HEK293 (cell line): ENCODE measurements around the gene GRAMD1B.

Experiments
- CTCF ChIA-PET: fragments of 350-600 bp; formaldehyde crosslinking; extraction: SDS; loops from one replicate; lab custom pipeline; 2021; ENCODE audit warnings: antibody characterized with exemption; lab: Yijun Ruan, JAX
- POLR2A ChIA-PET: fragments of 300-600 bp; formaldehyde crosslinking; extraction: SDS; loops from one replicate; lab custom pipeline; 2020; ENCODE audit warnings: antibody characterized with exemption, inconsistent platforms; lab: Yijun Ruan, JAX
- H3K27ac ChIP-seq: fragments of 200-500 bp; sonication (Bioruptor generic); 2 replicates; pipeline ENCODE4 v1.5.1; 2014; ENCODE audit warnings: low read depth, low read length, control low read depth, inconsistent platforms; ENCODE audit errors: extremely low read depth
- H3K36me3 ChIP-seq, 2 experiments: fragments of 200-500 bp in 1 of 2; sonication (Bioruptor generic) in 1 of 2; 1 replicate in 1 of 2; 2 replicates in 1 of 2; pipeline ENCODE4 v1.5.1; 2014 to 2017; ENCODE audit warnings: inconsistent platforms in 2 of 2, low read length in 2 of 2; ENCODE audit not compliant: control insufficient read depth in 2 of 2, insufficient read depth in 1 of 2
- H3K4me1 ChIP-seq: fragments of 200-500 bp; sonication (Bioruptor generic); 2 replicates; pipeline ENCODE4 v1.5.1; 2014; ENCODE audit warnings: mild to moderate bottlenecking, low read length, inconsistent platforms; ENCODE audit not compliant: control insufficient read depth, insufficient read depth
- H3K4me3 ChIP-seq: 2 replicates; pipeline ENCODE4 v1.5.1; 2011; ENCODE audit warnings: low read depth, mild to moderate bottlenecking, control low read depth, low read length, moderate library complexity
- H3K9me3 ChIP-seq: fragments of 200-500 bp; sonication (Bioruptor generic); 2 replicates; pipeline ENCODE4 v1.5.1; 2014; ENCODE audit warnings: low read depth, low read length, inconsistent platforms; ENCODE audit not compliant: control insufficient read depth, insufficient read depth
- GLIS1 ChIP-seq: fragments of 450-650 bp; formaldehyde crosslinking; IDR thresholded peaks from 2 replicates; pipeline ENCODE4 v1.5.1; 2016; ENCODE audit warnings: missing biosample characterization, missing genetic modification characterization
- KLF17 ChIP-seq: fragments of 450-650 bp; formaldehyde crosslinking; IDR thresholded peaks from 2 replicates; pipeline ENCODE4 v1.5.1; 2016; ENCODE audit warnings: missing biosample characterization, missing genetic modification characterization
- KLF8 ChIP-seq: fragments of 450-650 bp; formaldehyde crosslinking; IDR thresholded peaks from 2 replicates; pipeline ENCODE4 v1.5.1; 2016; ENCODE audit warnings: missing biosample characterization, missing genetic modification characterization
- ZBTB17 ChIP-seq: fragments of 450-650 bp; formaldehyde crosslinking; IDR thresholded peaks from 2 replicates; pipeline ENCODE4 v1.5.1; 2016; ENCODE audit warnings: missing biosample characterization, missing genetic modification characterization
- ZBTB6 ChIP-seq: fragments of 450-650 bp; formaldehyde crosslinking; IDR thresholded peaks from 2 replicates; pipeline ENCODE4 v1.5.1; 2017; ENCODE audit warnings: missing biosample characterization, missing genetic modification characterization
- ZFHX2 ChIP-seq: fragments of 450-650 bp; formaldehyde crosslinking; conservative IDR thresholded peaks from 2 replicates; pipeline ENCODE4 v1.5.1; 2016; ENCODE audit warnings: missing biosample characterization, missing genetic modification characterization
- ZNF140 ChIP-seq: fragments of 450-650 bp; formaldehyde crosslinking; IDR thresholded peaks from 2 replicates; pipeline ENCODE4 v1.5.1; 2016; ENCODE audit warnings: missing biosample characterization, missing genetic modification characterization
- ZNF146 ChIP-seq: fragments of 450-650 bp; formaldehyde crosslinking; IDR thresholded peaks from 2 replicates; pipeline ENCODE4 v1.5.1; 2016; ENCODE audit warnings: missing biosample characterization, missing genetic modification characterization
- ZNF214 ChIP-seq: fragments of 450-650 bp; formaldehyde crosslinking; IDR thresholded peaks from 2 replicates; pipeline ENCODE4 v1.5.1; 2017; ENCODE audit warnings: missing biosample characterization, mild to moderate bottlenecking, missing genetic modification characterization, borderline replicate concordance
- ZNF223 ChIP-seq: fragments of 450-650 bp; formaldehyde crosslinking; IDR thresholded peaks from 2 replicates; pipeline ENCODE4 v1.5.1; 2016; ENCODE audit warnings: missing biosample characterization, missing genetic modification characterization
- ZNF266 ChIP-seq: fragments of 450-650 bp; formaldehyde crosslinking; IDR thresholded peaks from 2 replicates; pipeline ENCODE4 v1.5.1; 2016; ENCODE audit warnings: missing biosample characterization, missing genetic modification characterization, low read depth
- ZNF341 ChIP-seq: fragments of 450-650 bp; formaldehyde crosslinking; IDR thresholded peaks from 2 replicates; pipeline ENCODE4; 2016; ENCODE audit warnings: low read depth, missing biosample characterization, missing genetic modification characterization
- ZNF350 ChIP-seq: fragments of 450-650 bp; formaldehyde crosslinking; IDR thresholded peaks from 2 replicates; pipeline ENCODE4 v1.5.0; 2017; ENCODE audit warnings: missing biosample characterization, mild to moderate bottlenecking, missing genetic modification characterization
- ZNF510 ChIP-seq: fragments of 450-650 bp; formaldehyde crosslinking; IDR thresholded peaks from 2 replicates; pipeline ENCODE4 v1.5.1; 2018; ENCODE audit warnings: mild to moderate bottlenecking, missing genetic modification characterization, missing biosample characterization; ENCODE audit not compliant: insufficient replicate concordance
- ZNF558 ChIP-seq: fragments of 450-650 bp; formaldehyde crosslinking; IDR thresholded peaks from 2 replicates; pipeline ENCODE4 v1.5.1; 2016; ENCODE audit warnings: missing biosample characterization, missing genetic modification characterization
- ZNF580 ChIP-seq: fragments of 450-650 bp; formaldehyde crosslinking; IDR thresholded peaks from 2 replicates; pipeline ENCODE4 v1.5.1; 2016; ENCODE audit warnings: missing biosample characterization, missing genetic modification characterization
- ZNF629 ChIP-seq: fragments of 450-650 bp; formaldehyde crosslinking; IDR thresholded peaks from 2 replicates; pipeline ENCODE4 v1.5.1; 2017; ENCODE audit warnings: missing biosample characterization, missing genetic modification characterization
- ZNF785 ChIP-seq: fragments of 450-650 bp; formaldehyde crosslinking; IDR thresholded peaks from 2 replicates; pipeline ENCODE4 v1.5.1; 2016; ENCODE audit warnings: missing biosample characterization, missing genetic modification characterization
- ZXDB ChIP-seq: fragments of 450-650 bp; formaldehyde crosslinking; IDR thresholded peaks from 2 replicates; pipeline ENCODE4 v1.5.1; 2016; ENCODE audit warnings: missing biosample characterization, missing genetic modification characterization
- TF ChIP-seq, protein P1 (sequence below): fragments of 450-650 bp; formaldehyde crosslinking; IDR thresholded peaks from 2 replicates; pipeline ENCODE4 v1.5.1; 2017; ENCODE audit warnings: missing biosample characterization, missing genetic modification characterization
- TF ChIP-seq, protein P2 (sequence below): fragments of 450-650 bp; IDR thresholded peaks from 2 replicates; pipeline ENCODE4 v1.5.1; 2018; ENCODE audit warnings: missing biosample characterization, mild to moderate bottlenecking, missing genetic modification characterization

Gene GRAMD1B

GRCh38 chr11:123505546-123506299, 75.7 kb downstream of the GRAMD1B start:
- ChIA-PET CTCF (interaction anchor here (0.6 kb wide), 1 partner anchor 75 kb away, joined by 3 read pairs; no protein-coding TSS in a partner anchor), POLR2A (no interaction called here)
- TF ChIP-seq ZBTB17 (tag by site-specific recombination), result peak; percentile 47; the same call in 1 of the 2 replicates
- TF ChIP-seq ZNF146 (tag by site-specific recombination), result no peak
- no peaks in the 10 kb centered on the region for H3K9me3 ChIP-seq
- H3K4me1 ChIP-seq, result peaks cover 4% of the 10 kb centered on the region; the same call in 1 of the 2 replicates
- no peak overlapping the region for H3K27ac ChIP-seq
- H3K4me3 ChIP-seq, result no peak overlapping the region
- no peaks in the 10 kb centered on the region for H3K36me3 ChIP-seq

DNA sequence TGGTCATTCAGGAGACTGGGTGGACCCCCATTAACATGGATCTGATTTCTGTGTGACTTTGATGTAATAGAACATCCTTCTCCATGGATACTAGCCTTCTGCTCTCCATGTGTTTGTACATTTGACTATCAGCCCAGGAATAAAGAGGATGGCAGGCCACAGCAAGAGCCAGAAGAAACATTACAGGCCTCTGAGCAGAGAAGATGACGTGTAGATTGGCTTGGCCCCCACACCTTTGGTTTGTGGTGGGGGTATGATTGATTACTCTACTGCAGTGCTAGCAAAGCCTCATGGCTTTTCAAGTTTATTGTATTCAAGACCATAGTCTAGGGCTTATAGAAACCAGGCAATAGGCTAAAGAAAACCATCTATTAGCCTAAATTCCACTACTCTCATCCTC, 77.0 kb downstream of the GRAMD1B start:
- no peaks in the 10 kb centered on the region for H3K36me3 ChIP-seq
- H3K4me1 ChIP-seq, result peaks cover 4% of the 10 kb centered on the region; the same call in 1 of the 2 replicates
- ChIA-PET CTCF (no interaction called here), POLR2A (no interaction called here)
- H3K27ac ChIP-seq, result no peak overlapping the region
- no peaks in the 10 kb centered on the region for H3K9me3 ChIP-seq
- TF ChIP-seq, protein P1, sequence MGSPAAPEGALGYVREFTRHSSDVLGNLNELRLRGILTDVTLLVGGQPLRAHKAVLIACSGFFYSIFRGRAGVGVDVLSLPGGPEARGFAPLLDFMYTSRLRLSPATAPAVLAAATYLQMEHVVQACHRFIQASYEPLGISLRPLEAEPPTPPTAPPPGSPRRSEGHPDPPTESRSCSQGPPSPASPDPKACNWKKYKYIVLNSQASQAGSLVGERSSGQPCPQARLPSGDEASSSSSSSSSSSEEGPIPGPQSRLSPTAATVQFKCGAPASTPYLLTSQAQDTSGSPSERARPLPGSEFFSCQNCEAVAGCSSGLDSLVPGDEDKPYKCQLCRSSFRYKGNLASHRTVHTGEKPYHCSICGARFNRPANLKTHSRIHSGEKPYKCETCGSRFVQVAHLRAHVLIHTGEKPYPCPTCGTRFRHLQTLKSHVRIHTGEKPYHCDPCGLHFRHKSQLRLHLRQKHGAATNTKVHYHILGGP (tag by site-specific recombination), result no peak
- TF ChIP-seq KLF17 (tag by site-specific recombination), result no peak
- TF ChIP-seq ZXDB (tag by site-specific recombination), result no peak
- TF ChIP-seq, protein P2, sequence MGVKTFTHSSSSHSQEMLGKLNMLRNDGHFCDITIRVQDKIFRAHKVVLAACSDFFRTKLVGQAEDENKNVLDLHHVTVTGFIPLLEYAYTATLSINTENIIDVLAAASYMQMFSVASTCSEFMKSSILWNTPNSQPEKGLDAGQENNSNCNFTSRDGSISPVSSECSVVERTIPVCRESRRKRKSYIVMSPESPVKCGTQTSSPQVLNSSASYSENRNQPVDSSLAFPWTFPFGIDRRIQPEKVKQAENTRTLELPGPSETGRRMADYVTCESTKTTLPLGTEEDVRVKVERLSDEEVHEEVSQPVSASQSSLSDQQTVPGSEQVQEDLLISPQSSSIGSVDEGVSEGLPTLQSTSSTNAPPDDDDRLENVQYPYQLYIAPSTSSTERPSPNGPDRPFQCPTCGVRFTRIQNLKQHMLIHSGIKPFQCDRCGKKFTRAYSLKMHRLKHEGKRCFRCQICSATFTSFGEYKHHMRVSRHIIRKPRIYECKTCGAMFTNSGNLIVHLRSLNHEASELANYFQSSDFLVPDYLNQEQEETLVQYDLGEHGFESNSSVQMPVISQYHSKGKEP, result no peak
- TF ChIP-seq KLF8 (tag by site-specific recombination), result no peak
- no peak for TF ChIP-seq ZNF140 (tag by site-specific recombination)
- no peak for TF ChIP-seq ZNF785 (tag by site-specific recombination)
- no peak for TF ChIP-seq ZNF266
- no peak for TF ChIP-seq ZNF341 (tag by site-specific recombination)
- no peak for TF ChIP-seq ZNF214 (tag by site-specific recombination)
- TF ChIP-seq ZNF510 (tag by site-specific recombination), result no peak
- no peak overlapping the region for H3K4me3 ChIP-seq

GRCh38 chr11:123509737-123510578, 79.9 kb downstream of the GRAMD1B start:
- Histone ChIP-seq H3K4me1 (peaks cover 4% of the 10 kb centered on the region; the same call in 1 of the 2 replicates), H3K36me3 (no peaks in the 10 kb centered on the region), H3K27ac (no peak overlapping the region), H3K9me3 (no peaks in the 10 kb centered on the region), H3K4me3 (no peak overlapping the region)
- ChIA-PET POLR2A (interaction anchor here (0.6 kb wide), 1 partner anchor 852 kb away, joined by 4 read pairs; no protein-coding TSS in a partner anchor), CTCF (interaction anchor here (0.6 to 1.6 kb wide), 8 partner anchors 10 to 210 kb away, joined by 3 to 11 read pairs (median 4); no protein-coding TSS in a partner anchor)
- no peak for TF ChIP-seq ZNF510 (tag by site-specific recombination)
- TF ChIP-seq ZBTB6, result peak; percentile 73
- TF ChIP-seq ZNF629 (tag by site-specific recombination), result peak; percentile 59; the same call in 1 of the 2 replicates
- TF ChIP-seq ZNF350, result no peak
- TF ChIP-seq ZNF223, result peak; percentile 78
- TF ChIP-seq ZNF558, result no peak
- TF ChIP-seq ZNF580 (tag by site-specific recombination), result no peak
- peak; percentile 78 for TF ChIP-seq ZBTB17 (tag by site-specific recombination)
- TF ChIP-seq ZXDB (tag by site-specific recombination), result no peak
- no peak for TF ChIP-seq ZFHX2
- peak; percentile 61; the same call in 1 of the 2 replicates for TF ChIP-seq GLIS1 (tag by site-specific recombination)
